GM18498 (cell line): Measurements from ENCODE around the gene SUCLG2.

Experiments used
- ATAC-seq: cut with Tn5 transposase; IDR thresholded peaks from one replicate; pipeline ENCODE4 v1.9.1; 2021; ENCODE audit warnings: mild to moderate bottlenecking, moderate library complexity; ENCODE audit not compliant: unreplicated experiment

Gene SUCLG2, protein sequence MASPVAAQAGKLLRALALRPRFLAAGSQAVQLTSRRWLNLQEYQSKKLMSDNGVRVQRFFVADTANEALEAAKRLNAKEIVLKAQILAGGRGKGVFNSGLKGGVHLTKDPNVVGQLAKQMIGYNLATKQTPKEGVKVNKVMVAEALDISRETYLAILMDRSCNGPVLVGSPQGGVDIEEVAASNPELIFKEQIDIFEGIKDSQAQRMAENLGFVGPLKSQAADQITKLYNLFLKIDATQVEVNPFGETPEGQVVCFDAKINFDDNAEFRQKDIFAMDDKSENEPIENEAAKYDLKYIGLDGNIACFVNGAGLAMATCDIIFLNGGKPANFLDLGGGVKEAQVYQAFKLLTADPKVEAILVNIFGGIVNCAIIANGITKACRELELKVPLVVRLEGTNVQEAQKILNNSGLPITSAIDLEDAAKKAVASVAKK

DNA sequence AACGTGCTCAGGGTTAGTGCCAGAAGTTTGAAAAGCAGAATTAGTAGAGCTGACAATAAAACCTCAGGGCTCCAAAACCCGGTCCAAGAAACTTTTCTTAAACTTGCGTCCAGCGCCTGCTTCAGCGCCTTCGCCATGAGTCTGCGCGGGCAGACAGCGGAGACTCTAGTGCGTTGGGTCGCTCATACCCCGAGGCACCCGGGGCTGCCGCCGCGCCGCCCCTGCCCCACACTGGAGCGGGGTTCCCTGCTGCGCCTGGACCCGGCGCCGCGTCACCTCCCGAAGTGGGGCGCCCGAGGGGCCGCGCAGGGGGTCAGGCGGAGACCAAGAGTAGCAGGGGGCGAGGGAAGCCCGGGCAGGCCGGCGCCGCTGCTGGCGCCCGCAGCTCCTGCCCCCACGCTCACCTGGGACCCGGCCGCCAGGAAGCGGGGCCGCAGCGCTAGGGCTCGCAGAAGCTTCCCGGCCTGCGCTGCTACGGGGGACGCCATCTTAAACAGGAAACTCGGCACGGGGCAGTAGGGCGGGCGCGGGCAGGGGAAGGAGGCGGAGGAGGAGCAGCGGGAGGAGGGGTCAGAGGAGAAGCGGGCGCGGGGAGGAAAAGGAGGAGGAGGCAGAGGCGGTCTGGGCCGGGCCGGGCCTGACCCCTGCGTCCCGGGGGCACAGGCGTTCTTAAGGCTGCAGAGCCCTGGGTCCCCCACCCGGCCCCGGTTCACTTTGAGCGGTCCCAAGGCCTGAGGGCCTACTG is at the start of gene SUCLG2:
Gene SUCLG2 (minus strand): TSS at position 514 of the 745 bp plus-strand sequence. CDS start 26 bp downstream, at position 488.
- ATAC-seq: peak; percentile 74

DNA sequence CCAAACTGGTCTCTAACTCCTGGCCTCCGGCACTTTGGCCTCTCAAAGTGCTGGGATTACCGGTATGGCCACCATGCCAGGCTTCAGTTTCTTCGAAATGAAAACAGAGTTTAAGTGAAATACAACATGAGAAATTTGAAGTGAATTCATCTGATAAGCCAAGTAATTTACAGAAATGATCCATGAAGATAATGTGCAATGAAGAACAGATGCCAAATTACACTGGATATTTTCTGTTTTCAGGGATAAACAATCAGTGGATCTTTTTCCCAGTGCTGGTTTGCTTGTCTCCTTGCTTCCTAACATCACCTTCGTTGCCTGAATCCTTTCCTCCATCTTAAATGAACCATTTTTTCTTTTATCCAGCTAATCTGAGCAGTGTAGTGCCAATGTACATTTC is 46.2 kb upstream of the SUCLG2 start:
- no peak for ATAC-seq

DNA sequence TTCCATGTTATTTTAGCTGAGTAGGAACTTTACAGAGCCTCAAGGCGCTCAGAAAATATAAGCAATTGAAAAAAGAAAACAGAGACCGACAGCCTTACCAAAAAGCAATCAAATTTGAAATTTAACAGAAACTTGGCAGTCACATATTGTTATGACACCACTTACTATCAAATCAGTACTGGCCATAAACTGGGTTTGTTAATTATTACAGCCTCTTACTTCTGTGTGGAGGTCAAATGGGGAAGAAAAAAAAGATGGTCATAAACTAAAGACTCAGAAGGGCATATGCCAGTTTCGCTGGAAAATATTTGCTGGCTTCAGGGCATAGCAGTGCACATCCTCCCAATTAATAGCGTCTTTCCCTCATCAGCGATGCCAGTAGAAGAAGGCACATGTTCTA is 45.5 kb upstream of the SUCLG2 start:
- no peak for ATAC-seq

DNA sequence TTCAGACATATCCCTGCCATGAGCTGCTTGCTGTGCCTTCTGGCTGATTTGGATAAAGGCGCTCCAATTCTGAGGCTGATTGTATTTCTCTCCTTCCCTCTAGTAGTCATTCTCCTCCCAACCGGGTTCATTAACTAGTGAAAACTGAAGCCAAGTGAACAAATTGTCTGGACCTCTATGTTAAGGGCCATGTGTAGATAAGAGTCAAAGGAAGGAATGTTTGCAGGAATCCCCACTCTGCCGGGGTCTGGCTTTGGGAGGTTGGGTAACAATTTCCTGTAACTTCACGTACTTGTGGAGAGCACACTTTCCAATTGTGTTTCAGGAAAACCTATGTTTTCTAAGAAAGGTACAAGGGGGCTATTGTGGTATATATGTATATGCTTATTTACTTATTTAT is 38.2 kb upstream of the SUCLG2 start:
- no peak for ATAC-seq

DNA sequence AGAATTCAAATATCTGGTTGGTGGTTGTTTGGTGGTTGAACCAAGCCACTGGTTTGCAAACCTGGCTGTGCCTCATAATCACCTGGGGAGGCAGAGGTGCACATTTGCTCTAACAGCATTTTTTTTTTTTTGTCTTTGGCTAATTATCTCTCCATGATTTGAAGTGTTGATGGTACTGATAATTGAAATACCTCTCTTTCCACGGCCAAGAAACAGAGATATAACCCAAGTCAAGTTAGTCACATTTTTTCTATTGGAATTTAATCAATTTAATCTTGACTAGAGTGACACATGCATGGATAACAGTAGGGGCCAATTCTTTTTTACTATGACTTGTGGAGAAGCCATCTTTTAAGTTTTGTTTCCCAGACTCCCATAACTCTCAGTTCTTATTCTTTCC is 37.5 kb upstream of the SUCLG2 start:
- ATAC-seq: no peak

DNA sequence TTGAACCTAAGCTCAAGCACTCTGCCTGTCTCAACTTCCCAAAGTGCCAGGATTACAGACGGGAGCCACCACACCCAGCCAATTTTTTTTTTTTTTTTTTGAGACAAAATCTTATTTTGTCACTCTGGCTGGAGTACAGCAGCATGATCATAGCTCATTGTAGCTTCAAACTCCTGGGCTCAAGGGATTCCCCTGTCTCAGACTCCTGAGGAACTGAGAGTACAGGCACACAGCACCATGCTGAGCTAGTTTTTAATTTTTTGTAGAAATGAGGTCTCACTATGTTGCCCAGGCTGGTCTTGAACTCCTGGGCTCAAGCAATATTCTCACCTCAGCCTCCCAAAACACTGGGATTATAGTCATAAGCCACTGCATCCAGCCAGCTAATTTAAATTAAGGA is 36.8 kb upstream of the SUCLG2 start:
- no peak for ATAC-seq

DNA sequence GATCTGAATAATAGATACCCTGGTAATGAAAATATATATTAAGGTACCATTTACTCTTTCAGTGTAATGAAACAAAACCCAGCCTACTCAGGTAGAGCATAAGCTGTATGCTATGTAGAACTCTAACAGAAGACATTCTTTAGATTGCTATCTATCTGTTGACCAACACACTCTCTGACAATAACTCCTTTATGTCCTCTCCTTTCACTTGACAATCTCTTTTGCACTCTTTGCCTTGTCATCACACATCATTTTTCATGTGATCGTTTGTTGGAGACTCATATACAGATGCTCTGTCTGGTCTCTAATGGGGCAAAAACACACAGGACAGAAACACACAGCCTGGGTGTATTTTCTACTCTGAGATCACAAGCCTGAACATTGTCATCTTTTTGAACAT is 35.4 kb upstream of the SUCLG2 start:
- ATAC-seq: no peak

DNA sequence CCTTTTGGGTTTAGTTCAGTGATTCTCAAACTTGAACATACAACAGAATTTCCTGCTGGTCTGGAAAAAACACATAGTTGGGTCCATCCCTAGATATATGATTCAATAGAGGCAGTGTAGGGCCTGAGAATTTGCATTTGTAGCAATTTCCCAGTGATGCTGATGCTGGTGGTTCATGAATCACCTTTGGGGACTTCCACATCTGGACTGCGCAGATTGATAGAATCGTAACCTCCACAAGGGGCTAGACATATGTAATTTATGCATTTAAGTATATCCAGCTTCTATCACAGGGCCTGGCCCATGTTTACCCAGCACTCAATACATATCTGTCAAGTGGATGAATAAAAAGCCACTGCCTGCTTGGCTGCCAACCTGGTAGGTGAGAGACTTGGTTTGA is 33.8 kb upstream of the SUCLG2 start:
- ATAC-seq: no peak

DNA sequence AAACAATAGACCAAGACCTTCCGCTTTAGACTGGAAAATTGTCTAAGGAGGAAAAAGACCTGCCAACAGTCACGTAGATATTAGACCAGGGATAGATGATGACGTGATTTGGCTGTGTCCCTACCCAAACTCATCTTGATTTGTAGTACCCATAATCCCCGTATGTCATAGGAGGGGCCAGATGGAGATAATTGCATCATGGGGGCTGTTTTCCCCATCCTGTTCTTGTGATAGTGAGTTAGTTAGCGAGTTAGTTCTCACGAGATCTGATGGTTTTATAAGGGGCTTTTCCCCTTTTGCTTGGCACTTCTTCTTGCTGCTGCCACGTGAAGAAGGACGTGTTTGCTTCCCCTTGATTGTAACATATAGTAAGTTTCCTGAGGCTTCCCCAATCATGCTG is 31.7 kb upstream of the SUCLG2 start:
- ATAC-seq: no peak

DNA sequence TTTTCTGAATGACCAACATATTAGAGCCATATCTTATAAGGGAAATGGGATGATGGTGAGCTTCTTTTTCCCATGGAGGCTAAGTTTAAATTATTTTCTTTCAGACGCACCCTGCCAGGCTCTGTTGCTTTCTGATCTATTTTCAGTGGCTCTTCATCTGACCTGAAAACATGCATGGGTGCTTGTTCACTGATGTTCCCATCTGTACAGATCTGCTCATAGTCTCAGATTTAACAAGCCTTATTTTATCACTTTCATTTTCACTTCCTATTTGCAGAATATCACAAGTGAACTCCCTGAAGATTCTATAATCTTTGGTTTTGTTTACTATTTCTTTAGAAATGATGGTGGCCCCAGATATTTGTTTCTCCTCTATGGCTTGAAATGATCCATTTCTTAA is 31.1 kb upstream of the SUCLG2 start:
- ATAC-seq: peak; percentile 99

DNA sequence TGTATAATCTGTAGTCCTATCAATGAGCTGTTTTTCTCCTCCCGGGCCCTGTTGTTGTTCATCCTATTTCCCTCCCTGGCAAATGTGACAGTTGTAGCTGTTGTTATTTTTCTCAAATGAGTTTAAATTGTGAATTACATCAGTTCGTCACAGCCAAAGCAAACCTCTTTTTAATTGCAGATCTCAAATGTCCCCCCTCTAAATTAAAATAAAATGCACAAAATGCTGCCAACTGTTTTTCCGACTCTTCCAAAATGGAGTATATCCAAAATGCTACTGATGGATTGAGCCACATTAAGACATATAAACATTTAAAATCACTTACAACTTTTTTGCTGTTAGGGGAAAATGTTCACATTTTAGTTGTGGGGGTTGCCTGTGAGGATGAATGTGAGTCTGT is 29.8 kb upstream of the SUCLG2 start:
- ATAC-seq: no peak

DNA sequence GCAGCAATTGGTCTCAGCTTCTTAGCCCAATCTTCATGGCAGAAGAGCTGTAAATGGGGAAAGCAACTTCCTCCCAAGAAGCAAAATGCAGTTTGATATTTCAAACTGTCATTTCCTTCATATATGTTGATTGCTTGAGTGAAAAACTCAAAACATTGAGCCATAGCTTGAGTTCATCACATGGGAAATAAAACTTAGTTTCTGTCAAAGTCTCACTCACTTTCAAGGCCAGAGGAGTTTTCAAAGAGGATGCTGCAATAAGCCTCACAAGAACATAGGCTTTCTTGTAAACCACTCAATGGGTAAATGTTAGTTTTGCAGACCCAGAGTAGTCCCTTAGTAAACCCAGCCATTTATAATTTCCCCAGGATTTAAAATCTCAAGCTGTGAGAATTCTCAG is 29.1 kb upstream of the SUCLG2 start:
- ATAC-seq: no peak

DNA sequence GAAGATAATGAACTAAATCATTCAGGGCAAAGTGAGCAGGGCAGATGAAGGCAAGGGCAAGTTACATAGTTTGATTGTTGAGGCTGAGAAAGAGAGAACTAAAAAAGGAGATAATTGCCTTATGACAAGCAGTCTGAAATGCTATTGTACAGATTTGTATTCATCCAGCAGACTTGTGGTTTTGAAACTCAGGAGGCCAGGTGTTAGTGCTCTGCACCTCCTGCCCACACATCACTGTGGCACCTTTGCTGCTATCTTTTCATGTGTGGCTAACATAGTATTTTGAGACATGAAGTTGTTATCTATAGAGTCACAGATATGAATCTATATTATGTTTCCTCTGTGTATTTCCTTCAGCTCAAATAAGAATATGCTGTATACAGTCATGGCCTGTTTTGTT is 24.3 kb upstream of the SUCLG2 start:
- ATAC-seq: peak; percentile 88

DNA sequence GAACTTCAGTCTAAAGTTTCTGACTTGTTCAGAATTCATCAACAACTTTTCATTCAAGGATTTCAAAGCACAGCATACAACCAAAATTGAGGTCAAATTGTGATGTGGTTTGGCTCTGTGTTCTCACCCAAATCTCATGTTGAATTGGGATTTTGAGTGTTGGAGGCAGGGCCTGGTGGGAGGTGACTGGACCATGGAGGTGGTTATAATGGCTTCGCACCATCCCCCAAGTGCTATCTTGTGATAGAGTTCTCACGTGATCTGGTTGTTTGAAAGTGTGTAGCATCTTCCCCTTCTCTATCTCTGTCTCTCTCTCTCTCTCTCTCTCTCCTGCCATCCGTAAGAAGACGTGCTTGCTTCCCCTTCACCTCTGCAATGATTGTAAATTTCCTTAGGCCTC is 19.6 kb upstream of the SUCLG2 start:
- no peak for ATAC-seq

DNA sequence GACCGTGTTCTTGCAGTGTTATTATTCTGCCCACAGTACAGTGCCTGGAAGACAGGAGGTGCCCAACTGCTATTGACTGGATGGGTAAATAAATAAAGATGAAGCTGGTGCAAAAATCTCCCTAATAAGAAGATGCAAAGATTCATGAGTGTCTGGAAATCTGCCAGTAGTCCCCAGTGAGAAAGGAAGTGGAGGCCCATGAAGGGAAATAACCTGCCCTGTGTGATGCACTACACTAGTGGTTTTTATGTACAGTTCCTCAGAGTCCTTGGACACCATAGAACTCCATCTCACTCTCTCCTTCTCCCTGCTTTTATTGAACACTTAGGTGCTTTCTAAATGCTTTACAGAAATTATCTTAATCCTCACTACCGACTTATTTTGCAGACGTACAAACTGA is 8.3 kb upstream of the SUCLG2 start:
- ATAC-seq: peak; percentile 75

DNA sequence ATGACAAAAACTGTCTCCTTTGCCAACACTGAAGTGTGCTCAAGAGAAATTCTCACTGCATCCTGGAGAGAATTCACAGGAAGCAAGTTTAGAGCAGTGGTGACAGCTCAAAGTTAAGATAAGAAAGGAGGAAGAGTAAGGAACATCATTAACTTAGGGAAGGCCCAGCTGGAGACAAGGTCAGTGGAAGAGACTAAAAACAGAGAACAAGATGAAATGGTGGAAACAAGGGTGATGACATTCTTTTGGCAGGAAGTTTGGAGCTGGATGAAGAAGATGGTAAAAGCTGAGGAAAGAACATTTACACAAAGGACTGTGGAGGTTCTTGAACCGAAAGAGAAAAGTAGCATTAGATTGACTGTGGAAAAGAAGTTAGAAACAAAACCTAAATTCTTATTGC is 6.7 kb upstream of the SUCLG2 start:
- ATAC-seq: no peak

DNA sequence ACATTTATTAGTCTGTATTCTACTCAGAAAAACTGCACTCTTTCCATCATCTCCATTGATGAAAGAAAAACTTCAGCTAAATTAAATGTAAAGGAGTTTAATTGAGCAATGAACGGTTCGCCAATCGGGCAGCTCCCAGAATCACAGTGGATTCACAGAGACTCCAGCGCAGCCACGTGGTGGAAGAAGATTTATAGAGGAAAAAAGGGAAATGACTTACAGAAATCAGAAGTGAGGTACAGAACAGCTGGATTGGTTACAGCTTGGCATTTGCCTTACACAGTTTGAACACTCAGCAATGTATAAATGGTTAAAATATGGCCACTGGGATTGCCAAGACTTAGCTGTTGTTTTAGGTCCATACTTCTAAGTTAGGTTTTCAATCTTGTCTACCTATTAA is 2.8 kb upstream of the SUCLG2 start:
- ATAC-seq: no peak

DNA sequence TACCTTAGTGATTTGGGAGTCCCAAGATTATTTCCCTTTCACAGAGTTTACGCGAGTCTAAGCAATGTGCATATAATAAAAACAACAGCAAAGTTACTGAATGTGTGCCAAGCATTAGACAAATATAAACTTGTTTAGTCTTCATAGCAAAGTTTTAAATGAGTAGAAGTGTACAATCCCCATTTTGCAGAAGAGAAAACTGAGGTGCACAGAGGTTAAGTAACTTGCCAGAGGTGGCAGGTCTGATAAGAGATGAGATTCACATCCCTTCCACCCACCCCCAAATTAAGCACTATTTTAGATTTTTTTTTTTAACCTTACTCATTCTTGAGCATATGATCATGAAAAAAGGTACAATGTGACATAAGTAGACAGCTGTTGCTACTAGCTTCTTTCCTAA is 2.2 kb upstream of the SUCLG2 start:
- no peak for ATAC-seq

DNA sequence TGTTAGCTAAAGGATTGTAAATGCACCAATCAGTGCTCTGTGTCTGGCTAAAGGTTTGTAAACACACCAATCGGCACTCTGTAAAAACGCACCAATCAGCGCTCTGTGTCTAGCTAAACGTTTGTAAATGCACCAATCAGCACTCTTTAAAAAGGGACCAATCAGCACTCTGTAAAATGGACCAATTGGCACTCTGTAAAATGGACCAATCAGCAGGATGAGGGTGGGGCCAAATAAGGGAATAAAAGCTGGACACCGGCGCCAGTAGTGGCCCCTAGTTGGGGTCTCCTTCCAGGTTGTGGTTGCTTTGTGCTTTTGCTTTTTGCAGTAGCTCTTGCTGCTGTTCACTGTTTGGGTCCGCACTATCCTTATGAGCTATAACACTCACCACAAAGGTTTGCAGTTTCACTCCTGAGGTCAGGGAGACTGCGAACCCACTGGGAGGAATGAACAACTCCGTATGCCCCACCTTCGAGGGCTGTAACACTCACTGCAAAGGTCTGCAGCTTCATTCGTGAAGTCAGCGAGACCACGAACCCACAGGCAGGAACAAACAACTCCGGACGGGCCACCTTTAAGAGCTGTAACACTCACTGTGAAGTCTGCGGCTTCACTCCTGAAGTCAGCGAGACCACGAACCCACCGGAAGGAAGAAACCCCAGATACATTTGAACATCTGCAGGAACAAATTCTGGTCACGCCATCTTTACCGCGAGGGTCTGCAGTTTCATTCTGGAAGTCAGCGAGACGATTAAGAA is 1.1 kb upstream of the SUCLG2 start:
- peak; percentile 59 for ATAC-seq

DNA sequence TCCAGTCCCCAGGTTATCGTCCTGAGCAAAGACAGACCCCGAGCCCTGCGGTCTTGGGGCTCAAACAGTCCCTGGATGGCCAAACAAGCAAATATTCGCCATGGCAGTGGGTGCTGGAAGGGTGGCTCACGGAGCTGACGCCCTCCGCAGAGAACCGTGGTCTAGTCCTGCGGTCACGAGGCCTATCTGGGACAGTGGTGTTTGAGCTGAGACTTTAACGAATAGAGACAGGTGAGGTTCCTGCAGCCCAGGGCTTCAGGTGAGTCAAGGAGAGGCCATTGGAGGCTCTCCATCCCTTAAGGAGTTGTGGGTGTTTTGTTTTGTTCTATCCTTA is 399 bp upstream of the SUCLG2 start:
- no peak for ATAC-seq

DNA sequence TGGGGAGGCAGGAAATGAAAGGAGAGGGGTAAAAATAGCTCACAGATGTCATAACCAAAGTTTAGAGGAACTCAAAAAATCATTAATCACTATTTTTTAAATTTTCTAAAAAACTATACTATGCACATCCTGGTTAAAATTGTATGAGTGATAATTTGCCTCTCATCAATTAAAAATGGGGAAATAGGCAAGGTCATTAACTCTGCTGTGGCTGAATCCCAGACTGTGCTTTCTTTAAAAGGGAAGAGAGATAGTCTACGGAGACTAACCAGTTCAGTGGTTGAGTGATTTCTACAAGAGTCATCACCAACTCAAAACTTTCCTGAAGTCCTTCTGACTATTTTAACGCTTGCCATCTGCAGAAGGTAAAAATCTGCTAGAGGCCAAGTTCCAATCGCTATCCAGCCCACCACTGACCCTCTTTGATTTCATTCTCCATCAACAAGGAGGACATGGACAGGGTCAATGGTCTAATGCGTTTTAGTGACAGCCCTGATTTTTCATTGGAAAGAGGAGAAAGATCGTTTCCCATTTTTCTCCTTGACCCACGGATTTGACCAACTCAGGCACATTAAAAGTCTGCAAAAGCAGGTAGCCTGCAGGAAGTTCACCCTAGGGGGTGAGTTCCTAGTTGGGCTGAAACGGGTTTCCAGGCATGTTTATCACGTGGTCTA is 850 bp downstream of the SUCLG2 start:
- ATAC-seq: peak; percentile 24
